H1 (cell line): ENCODE measurements around the gene PHKG2. TPM values are rescaled to one million over a fixed set of nuclear protein-coding genes. Genes with fewer than 3 reads are reported as not detected.

Source experiments
- ATF2 ChIP-seq: IDR thresholded peaks from 2 replicates; pipeline ENCODE4 v1.6.1; 2012; ENCODE audit warnings: low read length, inconsistent platforms
- RBBP5 ChIP-seq: IDR thresholded peaks from 2 replicates; pipeline ENCODE4 v1.7.1; 2012; ENCODE audit warnings: low read depth, mild to moderate bottlenecking, inconsistent platforms, low read length, moderate library complexity, borderline replicate concordance
- SIN3A ChIP-seq, 2 experiments: IDR thresholded peaks in 1 of 2; conservative IDR thresholded peaks in 1 of 2; 2 replicates each; pipeline ENCODE4 v1.6.1; 2011 to 2012; ENCODE audit warnings: low read length in 2 of 2, improper control_type of control experiment in 1 of 2, low read depth in 1 of 2, mild to moderate bottlenecking in 1 of 2
- SIX5 ChIP-seq: IDR thresholded peaks from 2 replicates; pipeline ENCODE4 v1.6.1; 2011; ENCODE audit warnings: mild to moderate bottlenecking, low read depth, low read length
- TBP ChIP-seq: IDR thresholded peaks from 2 replicates; pipeline ENCODE4 v1.6.1; 2011; ENCODE audit warnings: low read depth, low read length, improper control_type of control experiment
- polyA plus RNA-seq, 7 experiments: library from polyadenylated mRNA; depleted of rRNA in 3 of 7; stranded (reverse) in 5 of 7; unstranded in 2 of 7; fragments of >200 nt in 5 of 7; fragments of 200-250 nt in 2 of 7; gene quantifications; 1 replicate in 5 of 7; 2 replicates in 1 of 7; 4 replicates in 1 of 7; pipeline versions ENCODE4 v1.2.1 to v1.2.3, GENCODE V29; 2011 to 2013; ENCODE audit warnings: missing spikeins in 2 of 7, mixed read lengths in 2 of 7
- total RNA-seq: library from RNA; stranded (reverse); fragmentation: NEBNext Ultra II Directional; extraction: Animal tissue kit (Norgen Biotek cat#: 25700); gene quantifications from 2 replicates; pipeline ENCODE4 v1.2.1, GENCODE V29; 2021

PHKG2 gene
- total and polyA plus RNA-seq, 2 of the 8 experiments (the other 6 are each of a cell fraction or from before 2014, with no cell fraction given) = 36.0 to 53.4 TPM

GRCh38 chr16:30756781-30757100 is 8.5 kb downstream of the PHKG2 start (continued):
- TF ChIP-seq SIX5 (no peak), ATF2 (no peak), TBP (no peak), SIN3A (conservative IDR thresholded peaks at IDR 0.05 in 1 of 2, IDR thresholded peaks at IDR 0.05 in 1 of 2; ENCODE audit: low read depth in 1 of 2, low read length in 2 of 2) (no peak), RBBP5 (no peak)
